ENCODE measurements around the gene SV2C.

SV2C gene

DNA sequence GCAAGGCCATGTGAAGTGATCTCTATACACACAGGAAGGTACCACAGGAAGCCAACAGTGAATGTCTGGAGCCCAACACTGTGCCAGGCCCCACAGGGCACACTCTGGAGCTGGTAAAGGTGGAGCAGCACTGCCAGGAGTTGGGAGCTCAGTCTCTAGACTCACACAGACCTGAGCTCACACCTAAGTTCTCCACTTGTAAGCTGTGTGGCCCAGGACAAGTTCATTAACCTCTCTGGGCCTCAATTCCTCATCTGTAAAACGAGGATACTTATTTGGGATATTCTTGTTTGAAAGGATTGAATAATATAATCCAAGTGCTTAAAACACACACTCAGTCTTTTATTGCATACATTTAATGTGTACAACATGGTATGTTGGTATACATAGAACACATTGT is 259.3 kb downstream of the SV2C start:
- no peaks in the 10 kb centered on the region for H3K9me3 ChIP-seq (ENCODE audit: insufficient read depth, low read depth, low read length)
- H3K27ac ChIP-seq (ENCODE audit: low read depth, low read length), result no peak overlapping the region

DNA sequence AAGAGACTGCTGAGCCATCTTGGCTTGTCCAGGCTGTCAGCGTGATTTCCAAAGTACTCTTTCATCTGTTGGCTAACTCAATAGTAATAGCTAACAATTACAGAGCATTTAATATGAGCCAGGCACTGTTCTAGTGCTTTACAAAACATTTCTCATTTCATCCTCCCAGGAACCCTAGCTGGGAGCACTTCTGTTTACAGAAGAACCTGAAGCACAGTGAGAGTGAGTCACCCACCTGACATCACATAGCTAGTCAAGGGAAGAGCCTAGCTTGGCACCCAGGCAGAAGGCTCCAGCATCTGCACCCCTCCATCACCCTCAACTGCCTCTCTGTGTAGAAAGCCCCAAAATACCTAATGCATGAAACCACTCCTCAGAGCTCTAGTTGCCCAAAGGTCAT is 262.4 kb downstream of the SV2C start:
- H3K9ac ChIP-seq (ENCODE audit: low read length), result no peak overlapping the region
- no peaks in the 10 kb centered on the region for H3K27me3 ChIP-seq (ENCODE audit: insufficient read depth, low read length)
- no CpG with 5 or more reads among the region's 1 CpG for WGBS (ENCODE audit: extremely low coverage, insufficient coverage, insufficient read length)
- H4K8ac ChIP-seq (ENCODE audit: low read depth, low read length), result no peak overlapping the region
- H4K91ac ChIP-seq (ENCODE audit: low read depth, low read length), result no peak overlapping the region
- H2BK12ac ChIP-seq (ENCODE audit: low read length), result no peak overlapping the region
- no peaks in the 10 kb centered on the region for H3K79me2 ChIP-seq (ENCODE audit: control insufficient read depth, insufficient read depth, low read length, poor library complexity)
- H3K9me3 ChIP-seq (ENCODE audit: insufficient read depth, low read depth, low read length), result no peaks in the 10 kb centered on the region
- H3K27ac ChIP-seq (ENCODE audit: low read depth, low read length), result no peak overlapping the region
- H2AK5ac ChIP-seq (ENCODE audit: low read length), result no peak overlapping the region
- no peak overlapping the region for H2BK120ac ChIP-seq (ENCODE audit: insufficient read depth, low read length, poor library complexity)
- DNase-seq, result no peak
- no peak overlapping the region for H3K18ac ChIP-seq (ENCODE audit: low read length)
- no peak overlapping the region for H4K12ac ChIP-seq (ENCODE audit: low read depth, low read length)
- H3K4ac ChIP-seq (ENCODE audit: low read depth, low read length), result no peak overlapping the region
- no peak overlapping the region for H2AFZ ChIP-seq (ENCODE audit: insufficient read depth, low read length, poor library complexity)
- H3K4me3 ChIP-seq (ENCODE audit: low read depth, low read length), result no peak overlapping the region
- H3K4me2 ChIP-seq (ENCODE audit: low read length), result no peak overlapping the region
- H3K23ac ChIP-seq (ENCODE audit: low read length), result no peak overlapping the region
- H2BK5ac ChIP-seq (ENCODE audit: low read depth, low read length, poor library complexity), result no peak overlapping the region
- H3K36me3 ChIP-seq (ENCODE audit: control insufficient read depth in 1 of 2, insufficient read depth in 2 of 2, low read length in 2 of 2), result no peaks in the 10 kb centered on the region
- H3K14ac ChIP-seq (ENCODE audit: low read length), result no peak overlapping the region
- H3K79me1 ChIP-seq (ENCODE audit: low read length), result no peaks in the 10 kb centered on the region
- no peaks in the 10 kb centered on the region for H3K4me1 ChIP-seq (ENCODE audit: control insufficient read depth in 1 of 2, insufficient read depth in 2 of 2, low read length in 2 of 2)

More for the DNA sequence above, 259.3 kb downstream of the SV2C start:
- Histone ChIP-seq H3K9ac (ENCODE audit: low read length) (no peak overlapping the region), H3K14ac (ENCODE audit: low read length) (no peak overlapping the region), H3K23ac (ENCODE audit: low read length) (no peak overlapping the region), H2BK12ac (ENCODE audit: low read length) (no peak overlapping the region), H2AFZ (ENCODE audit: insufficient read depth, low read length, poor library complexity) (no peak overlapping the region), H4K91ac (ENCODE audit: low read depth, low read length) (no peak overlapping the region), H3K36me3 (ENCODE audit: control insufficient read depth in 1 of 2, insufficient read depth in 2 of 2, low read length in 2 of 2) (no peaks in the 10 kb centered on the region), H3K4me1 (ENCODE audit: control insufficient read depth in 1 of 2, insufficient read depth in 2 of 2, low read length in 2 of 2) (peaks cover 0 to 2% of the 10 kb centered on the region in 2 experiments), H3K79me1 (ENCODE audit: low read length) (no peaks in the 10 kb centered on the region), H3K4ac (ENCODE audit: low read depth, low read length) (no peak overlapping the region), H3K79me2 (ENCODE audit: control insufficient read depth, insufficient read depth, low read length, poor library complexity) (no peaks in the 10 kb centered on the region), H2BK120ac (ENCODE audit: insufficient read depth, low read length, poor library complexity) (no peak overlapping the region), H4K12ac (ENCODE audit: low read depth, low read length) (no peak overlapping the region), H3K4me3 (ENCODE audit: low read depth, low read length) (no peak overlapping the region), H3K27me3 (ENCODE audit: insufficient read depth, low read length) (no peaks in the 10 kb centered on the region), H2BK5ac (ENCODE audit: low read depth, low read length, poor library complexity) (no peak overlapping the region), H3K4me2 (ENCODE audit: low read length) (no peak overlapping the region), H4K8ac (ENCODE audit: low read depth, low read length) (no peak overlapping the region), H2AK5ac (ENCODE audit: low read length) (no peak overlapping the region), H3K18ac (ENCODE audit: low read length) (no peak overlapping the region)
- no CpG with 5 or more reads among the region's 1 CpG for WGBS (ENCODE audit: extremely low coverage, insufficient coverage, insufficient read length)
- DNase-seq, result no peak

DNA sequence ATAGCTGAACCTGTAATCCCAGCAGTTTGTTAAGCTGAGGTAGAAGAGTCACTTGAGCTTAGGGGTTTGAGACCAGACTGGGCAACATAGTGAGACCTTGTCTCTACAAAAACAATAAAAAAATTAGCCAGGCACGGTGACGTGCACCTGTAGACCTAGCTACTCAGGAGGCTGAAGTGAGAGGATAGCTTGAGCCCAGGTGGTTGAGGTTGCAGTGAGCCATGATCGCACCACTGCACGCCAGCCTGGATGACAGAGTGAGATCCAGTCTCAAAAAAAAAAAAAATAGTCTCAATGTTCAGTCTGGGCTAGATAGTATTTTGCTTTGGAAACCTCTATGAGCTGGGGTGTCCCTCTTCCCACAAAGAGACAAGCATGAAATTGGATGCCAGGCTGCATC is 268.0 kb downstream of the SV2C start:
- Histone ChIP-seq H3K4me1 (ENCODE audit: control insufficient read depth in 1 of 2, insufficient read depth in 2 of 2, low read length in 2 of 2) (no peaks in the 10 kb centered on the region), H2BK5ac (ENCODE audit: low read depth, low read length, poor library complexity) (no peak overlapping the region), H3K79me2 (ENCODE audit: control insufficient read depth, insufficient read depth, low read length, poor library complexity) (no peaks in the 10 kb centered on the region), H2AK5ac (ENCODE audit: low read length) (no peak overlapping the region), H4K8ac (ENCODE audit: low read depth, low read length) (no peak overlapping the region), H3K27me3 (ENCODE audit: insufficient read depth, low read length) (no peaks in the 10 kb centered on the region), H3K9ac (ENCODE audit: low read length) (no peak overlapping the region), H3K18ac (ENCODE audit: low read length) (no peak overlapping the region), H3K14ac (ENCODE audit: low read length) (no peak overlapping the region), H3K4ac (ENCODE audit: low read depth, low read length) (no peak overlapping the region), H3K4me2 (ENCODE audit: low read length) (no peak overlapping the region), H3K4me3 (ENCODE audit: low read depth, low read length) (no peak overlapping the region), H3K79me1 (ENCODE audit: low read length) (no peaks in the 10 kb centered on the region), H3K36me3 (ENCODE audit: control insufficient read depth in 1 of 2, insufficient read depth in 2 of 2, low read length in 2 of 2) (no peaks in the 10 kb centered on the region), H4K91ac (ENCODE audit: low read depth, low read length) (no peak overlapping the region), H2AFZ (ENCODE audit: insufficient read depth, low read length, poor library complexity) (no peak overlapping the region), H2BK12ac (ENCODE audit: low read length) (no peak overlapping the region), H3K9me3 (ENCODE audit: insufficient read depth, low read depth, low read length) (no peaks in the 10 kb centered on the region), H2BK120ac (ENCODE audit: insufficient read depth, low read length, poor library complexity) (no peak overlapping the region), H3K27ac (ENCODE audit: low read depth, low read length) (no peak overlapping the region), H4K12ac (ENCODE audit: low read depth, low read length) (no peak overlapping the region), H3K23ac (ENCODE audit: low read length) (no peak overlapping the region)
- no peak for DNase-seq
- no CpG with 5 or more reads among the region's 4 CpGs for WGBS (ENCODE audit: extremely low coverage, insufficient coverage, insufficient read length)

DNA sequence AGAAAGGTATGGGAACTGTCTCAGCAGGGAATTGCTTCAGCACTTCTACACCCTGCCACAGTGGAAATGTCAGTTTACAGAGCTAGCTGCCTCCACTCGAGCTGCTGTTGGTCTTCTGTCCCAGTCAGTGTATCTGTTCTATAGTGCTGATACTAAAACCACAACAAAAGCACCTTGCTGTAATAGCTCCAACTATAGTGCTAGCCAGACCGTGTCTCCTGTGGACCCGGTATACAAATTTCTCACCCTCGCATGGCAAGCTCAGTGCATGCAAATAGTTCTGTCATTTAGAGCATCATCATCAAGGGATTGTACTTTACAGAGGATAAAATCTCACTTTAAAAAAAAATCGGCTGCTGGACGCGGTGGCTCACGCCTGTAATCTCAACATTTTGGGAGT is 268.4 kb downstream of the SV2C start:
- Histone ChIP-seq H2BK12ac (ENCODE audit: low read length) (no peak overlapping the region), H4K91ac (ENCODE audit: low read depth, low read length) (no peak overlapping the region), H3K79me1 (ENCODE audit: low read length) (no peaks in the 10 kb centered on the region), H3K27ac (ENCODE audit: low read depth, low read length) (no peak overlapping the region), H3K9me3 (ENCODE audit: insufficient read depth, low read depth, low read length) (no peaks in the 10 kb centered on the region), H3K4me2 (ENCODE audit: low read length) (no peak overlapping the region), H3K27me3 (ENCODE audit: insufficient read depth, low read length) (no peaks in the 10 kb centered on the region), H2AFZ (ENCODE audit: insufficient read depth, low read length, poor library complexity) (no peak overlapping the region), H3K4me1 (ENCODE audit: control insufficient read depth in 1 of 2, insufficient read depth in 2 of 2, low read length in 2 of 2) (no peaks in the 10 kb centered on the region), H3K79me2 (ENCODE audit: control insufficient read depth, insufficient read depth, low read length, poor library complexity) (no peaks in the 10 kb centered on the region), H3K4me3 (ENCODE audit: low read depth, low read length) (no peak overlapping the region), H2BK5ac (ENCODE audit: low read depth, low read length, poor library complexity) (no peak overlapping the region), H2AK5ac (ENCODE audit: low read length) (no peak overlapping the region), H3K14ac (ENCODE audit: low read length) (no peak overlapping the region), H3K4ac (ENCODE audit: low read depth, low read length) (no peak overlapping the region), H3K18ac (ENCODE audit: low read length) (no peak overlapping the region), H3K9ac (ENCODE audit: low read length) (no peak overlapping the region), H3K23ac (ENCODE audit: low read length) (no peak overlapping the region), H4K8ac (ENCODE audit: low read depth, low read length) (no peak overlapping the region), H2BK120ac (ENCODE audit: insufficient read depth, low read length, poor library complexity) (no peak overlapping the region), H4K12ac (ENCODE audit: low read depth, low read length) (no peak overlapping the region), H3K36me3 (ENCODE audit: control insufficient read depth in 1 of 2, insufficient read depth in 2 of 2, low read length in 2 of 2) (no peaks in the 10 kb centered on the region)
- DNase-seq, result no peak
- no CpG with 5 or more reads among the region's 8 CpGs for WGBS (ENCODE audit: extremely low coverage, insufficient coverage, insufficient read length)
